Spleen (tissue), 7 donors: ENCODE results near the gene NCF2.

Experiments
- CTCF ChIP-seq, 11 experiments: fragments of 200-600 bp in 7 of 11; fragments of 450-650 bp in 4 of 11; sonication (generic) in 4 of 11; IDR thresholded peaks in 8 of 11; conservative IDR thresholded peaks in 3 of 11; 1 replicate in 7 of 11; 2 replicates in 4 of 11; pipeline versions ENCODE4 v1.4.0 to v1.8.0; 2016 to 2021; ENCODE audit warnings: antibody characterized with exemption in 11 of 11, inconsistent platforms in 4 of 11, mild to moderate bottlenecking in 1 of 11
- POLR2A ChIP-seq, 3 donors: fragments of 450-650 bp; IDR thresholded peaks; one replicate each; pipeline ENCODE4 v1.5.1; 2017; ENCODE audit warnings: antibody characterized with exemption in 3 of 3, mild to moderate bottlenecking in 1 of 3
- POLR2AphosphoS5 ChIP-seq, 3 donors: sonication (generic); formaldehyde crosslinking; IDR thresholded peaks; one replicate each; pipeline ENCODE4 v1.5.1; 2017; ENCODE audit warnings: antibody characterized with exemption in 3 of 3
- donor health status: DM: no; HTN: no; CAD: no; lungs with moderate emphysema.
- donor health status: DM: no; HTN: no; CAD: no.
- donor health status: DM: no; HTN: no; CAD: no.

GRCh38 chr1:183553764-183554163 is 36.5 kb downstream of the NCF2 start:
- TF ChIP-seq POLR2A (IDR thresholded peaks at IDR 0.05) = no peak
- TF ChIP-seq CTCF (IDR thresholded peaks at IDR 0.05 in 8 of 11, conservative IDR thresholded peaks at IDR 0.05 in 3 of 11) = no peak
- no peak for TF ChIP-seq POLR2AphosphoS5 (IDR thresholded peaks at IDR 0.05)
